OCI-LY1 (cell line): Measurements from ENCODE around the gene LHFPL2.

Experiments used
- H2AFZ ChIP-seq: fragments of 200-600 bp; sonication (generic), shearing (Covaris generic); 2 replicates; pipeline ENCODE4 v1.6.0; 2014; ENCODE audit warnings: antibody characterized with exemption, mild to moderate bottlenecking, low read length
- H3F3A ChIP-seq: fragments of 200-600 bp; sonication (generic), shearing (Covaris generic); 2 replicates; pipeline ENCODE4 v1.6.0; 2014; ENCODE audit warnings: mild to moderate bottlenecking, antibody characterized with exemption, low read length, moderate library complexity; ENCODE audit not compliant: insufficient read depth
- H3K27ac ChIP-seq: fragments of 200-600 bp; sonication (generic); 2 replicates; pipeline ENCODE4 v1.5.1; 2014; ENCODE audit warnings: low read length, mixed run types, mild to moderate bottlenecking, low read depth; ENCODE audit not compliant: poor library complexity, severe bottlenecking
- H3K27me3 ChIP-seq: fragments of 200-600 bp; sonication (generic); 2 replicates; pipeline ENCODE4 v1.6.0; 2014; ENCODE audit warnings: antibody characterized with exemption, mild to moderate bottlenecking, low read length, moderate library complexity; ENCODE audit not compliant: insufficient read depth
- H3K36me3 ChIP-seq: fragments of 200-600 bp; sonication (generic); 2 replicates; pipeline ENCODE4 v1.6.1; 2014; ENCODE audit warnings: mild to moderate bottlenecking, antibody characterized with exemption, low read length, moderate library complexity, mixed read lengths; ENCODE audit not compliant: insufficient read depth
- H3K4me1 ChIP-seq: fragments of 200-600 bp; sonication (generic); 2 replicates; pipeline ENCODE4 v1.5.1; 2014; ENCODE audit warnings: mild to moderate bottlenecking, low read length, moderate library complexity; ENCODE audit not compliant: insufficient read depth, severe bottlenecking
- H3K4me2 ChIP-seq: fragments of 200-600 bp; sonication (generic), shearing (Covaris generic); 2 replicates; pipeline ENCODE4 v1.6.1; 2014; ENCODE audit warnings: low read length
- H3K4me3 ChIP-seq: fragments of 200-600 bp; sonication (generic); 2 replicates; pipeline ENCODE4 v1.5.1; 2014; ENCODE audit warnings: low read length, low read depth, mild to moderate bottlenecking, mixed read lengths; ENCODE audit not compliant: poor library complexity, severe bottlenecking
- H3K79me2 ChIP-seq: fragments of 200-600 bp; shearing (Covaris generic); 2 replicates; pipeline ENCODE4 v1.6.1; 2016; ENCODE audit warnings: mixed run types, low read length, mixed read lengths; ENCODE audit not compliant: insufficient read depth
- H3K9ac ChIP-seq: fragments of 200-600 bp; sonication (generic), shearing (Covaris generic); 2 replicates; pipeline ENCODE4 v1.6.1; 2014; ENCODE audit warnings: mild to moderate bottlenecking, low read length, mixed read lengths
- H3K9me2 ChIP-seq: fragments of 200-600 bp; sonication (generic), shearing (Covaris generic); 2 replicates; pipeline ENCODE4 v1.6.1; 2014; ENCODE audit warnings: low read depth, mild to moderate bottlenecking, low read length, mixed read lengths
- H3K9me3 ChIP-seq: fragments of 200-600 bp; shearing (Covaris generic); 2 replicates; pipeline ENCODE4 v1.6.1; 2014; ENCODE audit warnings: low read length, mixed read lengths
- H4K20me1 ChIP-seq: fragments of 200-600 bp; sonication (generic), shearing (Covaris generic); 2 replicates; pipeline ENCODE4 v1.6.0; 2016; ENCODE audit warnings: mild to moderate bottlenecking, low read length; ENCODE audit not compliant: insufficient read depth
- CTCF ChIP-seq: fragments of 200-600 bp; sonication (generic), shearing (Covaris generic); IDR thresholded peaks from 2 replicates; pipeline ENCODE4 v1.5.1; 2017; ENCODE audit warnings: mild to moderate bottlenecking, antibody characterized with exemption, low read length, moderate library complexity, mixed read lengths
- EZH2 ChIP-seq: fragments of 200-600 bp; sonication (generic), shearing (Covaris generic); IDR thresholded peaks from 2 replicates; pipeline ENCODE4 v1.8.0; 2017; ENCODE audit warnings: borderline replicate concordance, mixed run types, mild to moderate bottlenecking, antibody characterized with exemption, low read length, moderate library complexity, mixed read lengths

LHFPL2 gene

GRCh38 chr5:78587081-78587774 is 61.3 kb downstream of the LHFPL2 start:
- no peak overlapping the region for H3K4me3 ChIP-seq
- no peak overlapping the region for H3K9ac ChIP-seq
- H3F3A ChIP-seq: no peaks in the 10 kb centered on the region
- H2AFZ ChIP-seq: no peak overlapping the region
- TF ChIP-seq EZH2 (no peak), CTCF (no peak)
- no peak overlapping the region for H3K27ac ChIP-seq
- H3K36me3 ChIP-seq: peaks cover 55% of the 10 kb centered on the region
- no peaks in the 10 kb centered on the region for H3K27me3 ChIP-seq
- H3K9me3 ChIP-seq: peaks cover 5% of the 10 kb centered on the region; the same call in 1 of the 2 replicates
- no peaks in the 10 kb centered on the region for H3K79me2 ChIP-seq
- no peaks in the 10 kb centered on the region for H4K20me1 ChIP-seq
- H3K9me2 ChIP-seq: no peaks in the 10 kb centered on the region
- H3K4me2 ChIP-seq: no peak overlapping the region
- H3K4me1 ChIP-seq: peaks cover 4% of the 10 kb centered on the region

GRCh38 chr5:78586251-78586650 is 62.3 kb downstream of the LHFPL2 start:
- H3K9me3 ChIP-seq: peaks cover 5% of the 10 kb centered on the region; the same call in 1 of the 2 replicates
- TF ChIP-seq EZH2 (no peak), CTCF (no peak)
- H3K79me2 ChIP-seq: no peaks in the 10 kb centered on the region
- H3K9ac ChIP-seq: no peak overlapping the region
- no peak overlapping the region for H3K4me3 ChIP-seq
- no peak overlapping the region for H3K27ac ChIP-seq
- H2AFZ ChIP-seq: no peak overlapping the region
- H3K4me1 ChIP-seq: no peaks in the 10 kb centered on the region
- H3K4me2 ChIP-seq: no peak overlapping the region
- peaks cover 46% of the 10 kb centered on the region for H3K36me3 ChIP-seq
- no peaks in the 10 kb centered on the region for H4K20me1 ChIP-seq
- H3K9me2 ChIP-seq: no peaks in the 10 kb centered on the region
- no peaks in the 10 kb centered on the region for H3K27me3 ChIP-seq
- H3F3A ChIP-seq: no peaks in the 10 kb centered on the region

- no peak overlapping the region for H3K4me2 ChIP-seq
- H3K4me1 ChIP-seq: peaks cover 38% of the 10 kb centered on the region
- no peaks in the 10 kb centered on the region for H3K9me3 ChIP-seq
- no peak overlapping the region for H3K27ac ChIP-seq
- no peaks in the 10 kb centered on the region for H3K79me2 ChIP-seq
- no peaks in the 10 kb centered on the region for H4K20me1 ChIP-seq
- no peaks in the 10 kb centered on the region for H3K36me3 ChIP-seq
- no peak overlapping the region for H3K9ac ChIP-seq
- no peaks in the 10 kb centered on the region for H3K27me3 ChIP-seq
- no peaks in the 10 kb centered on the region for H3K9me2 ChIP-seq
- TF ChIP-seq EZH2 (no peak), CTCF (no peak)
- no peak overlapping the region for H2AFZ ChIP-seq
- 0 out of 2 replicates have a peak, but pooled peaks cover 3% of the 10 kb centered on the region for H3F3A ChIP-seq
- H3K4me3 ChIP-seq: no peak overlapping the region
Observed at GRCh38 chr5:78578015-78578414, 70.6 kb downstream of the LHFPL2 start.
